GM20000 (cell line): ENCODE measurements around the gene DENND1A.

Experiments
- DNase-seq: peaks from one replicate; pipeline ENCODE4 v3.0.0; 2012; ENCODE audit warnings: low spot score
- CTCF ChIP-seq: IDR thresholded peaks from 2 replicates; pipeline ENCODE4 v1.5.1; 2012; ENCODE audit warnings: mild to moderate bottlenecking, control low read depth; ENCODE audit errors: extremely low read depth, missing control alignments

DENND1A gene

DNA sequence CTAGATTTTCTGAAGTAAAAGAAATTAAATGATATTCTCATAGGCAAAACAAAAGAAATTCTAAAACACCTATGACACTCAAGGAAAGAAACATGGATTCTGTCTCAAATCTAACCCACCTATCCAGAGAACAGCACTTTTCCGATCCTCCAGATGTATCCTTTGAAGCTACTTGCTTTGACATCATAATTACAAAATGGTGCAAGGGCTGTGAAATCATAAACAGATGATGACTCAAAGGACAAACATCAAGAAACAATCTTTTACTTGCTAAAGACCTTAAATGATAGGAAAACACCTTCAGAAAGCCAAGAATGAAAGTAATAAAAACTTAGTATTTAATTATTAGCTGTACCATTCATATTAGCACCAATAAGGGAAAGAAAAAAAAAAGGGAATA lies 202.6 kb downstream of the DENND1A start:
- TF ChIP-seq CTCF: no peak

GRCh38 chr9:123725389-123725788 lies 204.5 kb downstream of the DENND1A start:
- TF ChIP-seq CTCF: no peak
- DNase-seq: no peak

More for the DNA sequence above, 202.6 kb downstream of the DENND1A start:
- DNase-seq: no peak

GRCh38 chr9:123724211-123724796 lies 205.6 kb downstream of the DENND1A start:
- TF ChIP-seq CTCF: no peak
- no peak for DNase-seq

DNA sequence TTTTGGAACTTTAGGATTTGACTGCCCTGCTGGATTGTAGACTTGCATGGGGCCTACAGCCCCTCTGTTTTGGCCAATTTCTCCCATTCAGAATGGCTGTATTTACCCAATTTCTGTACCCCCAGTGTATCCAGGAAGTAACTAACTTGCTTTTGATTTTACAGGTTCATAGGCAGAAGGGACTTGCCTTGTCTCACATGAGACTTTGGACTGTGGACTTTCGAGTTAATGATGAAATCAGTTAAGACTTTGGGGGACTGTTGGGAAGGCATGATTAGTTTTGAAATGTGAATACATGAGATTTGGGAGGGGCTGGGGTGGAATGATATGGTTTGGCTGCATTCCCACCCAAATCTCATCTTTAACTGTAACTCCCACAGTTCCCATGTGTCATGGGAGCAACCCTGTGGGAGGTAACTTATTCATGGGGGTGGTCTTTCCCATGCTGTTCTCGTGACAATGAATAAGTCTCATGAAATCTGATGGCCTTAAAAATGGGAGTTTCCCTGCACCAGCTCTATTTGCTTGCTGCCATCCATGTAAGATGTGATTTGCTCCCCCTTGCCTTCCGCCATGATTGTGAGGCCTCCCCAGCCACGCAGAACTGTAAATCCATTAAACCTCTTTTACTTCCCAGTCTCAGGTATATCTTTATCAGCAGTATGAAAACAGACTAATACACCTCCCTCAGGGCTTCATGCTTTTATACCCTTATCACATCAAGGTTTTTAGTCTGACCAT lies 206.6 kb downstream of the DENND1A start:
- TF ChIP-seq CTCF: no peak

DNA sequence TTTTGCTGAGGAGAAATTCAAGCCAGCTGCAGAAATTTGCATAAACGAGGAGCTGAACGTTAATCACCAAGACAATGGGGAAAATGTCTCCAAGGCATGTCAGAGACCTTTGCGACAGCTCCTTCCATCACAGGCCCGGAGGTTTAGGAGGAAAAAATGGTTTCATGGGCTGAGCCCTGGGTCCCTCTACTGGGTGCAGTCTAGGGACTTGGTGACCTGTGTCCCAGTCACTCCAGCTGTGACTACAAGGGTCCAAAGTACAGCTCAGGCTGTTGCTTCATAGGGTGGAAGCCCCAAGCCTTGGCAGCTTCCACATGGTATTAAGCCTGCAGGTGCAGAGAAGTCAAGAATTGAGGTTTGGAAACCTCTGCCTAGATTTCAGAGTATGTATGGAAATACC lies 207.5 kb downstream of the DENND1A start:
- no peak for DNase-seq
- no peak for TF ChIP-seq CTCF

More for the DNA sequence above, 206.6 kb downstream of the DENND1A start:
- DNase-seq: no peak

DNA sequence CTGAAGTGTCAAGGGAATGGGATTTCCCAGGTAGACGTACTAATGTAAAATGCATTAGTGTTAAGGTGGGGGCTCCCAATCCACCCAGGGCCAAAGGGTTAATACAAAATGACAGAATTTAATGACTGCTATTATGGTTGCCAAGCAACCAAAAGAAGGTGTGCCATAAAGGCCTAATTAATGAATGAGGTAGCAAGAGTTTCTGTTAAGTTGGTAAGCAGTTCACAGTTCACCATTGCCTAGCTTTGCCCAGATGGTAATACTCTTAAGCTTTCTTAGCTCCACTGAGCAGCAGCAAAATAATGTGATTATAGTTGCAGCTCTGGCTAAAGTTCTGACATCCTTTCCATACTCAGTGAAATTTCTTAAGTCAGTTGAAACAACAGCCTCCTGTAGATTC lies 211.7 kb downstream of the DENND1A start:
- DNase-seq: no peak
- TF ChIP-seq CTCF: no peak

GRCh38 chr9:123717581-123718175 lies 212.2 kb downstream of the DENND1A start:
- no peak for TF ChIP-seq CTCF
- no peak for DNase-seq
